HG02943 (cell line): Measurements from ENCODE around the gene ANGPTL1.

Experiments
- ATAC-seq: cut with Tn5 transposase; IDR thresholded peaks from one replicate; pipeline ENCODE4 v1.9.1; 2021; ENCODE audit warnings: mild to moderate bottlenecking, low read depth, moderate library complexity; ENCODE audit not compliant: unreplicated experiment

ANGPTL1 gene, protein sequence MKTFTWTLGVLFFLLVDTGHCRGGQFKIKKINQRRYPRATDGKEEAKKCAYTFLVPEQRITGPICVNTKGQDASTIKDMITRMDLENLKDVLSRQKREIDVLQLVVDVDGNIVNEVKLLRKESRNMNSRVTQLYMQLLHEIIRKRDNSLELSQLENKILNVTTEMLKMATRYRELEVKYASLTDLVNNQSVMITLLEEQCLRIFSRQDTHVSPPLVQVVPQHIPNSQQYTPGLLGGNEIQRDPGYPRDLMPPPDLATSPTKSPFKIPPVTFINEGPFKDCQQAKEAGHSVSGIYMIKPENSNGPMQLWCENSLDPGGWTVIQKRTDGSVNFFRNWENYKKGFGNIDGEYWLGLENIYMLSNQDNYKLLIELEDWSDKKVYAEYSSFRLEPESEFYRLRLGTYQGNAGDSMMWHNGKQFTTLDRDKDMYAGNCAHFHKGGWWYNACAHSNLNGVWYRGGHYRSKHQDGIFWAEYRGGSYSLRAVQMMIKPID

GRCh38 chr1:178870944-178871343 is at the start of gene ANGPTL1:
TSS of gene ANGPTL1 (minus strand) at chr1:178871077. CDS start at chr1:178865776, 5,301 bp downstream.
- ATAC-seq = no peak

- no peak for ATAC-seq
Observed at GRCh38 chr1:178919581-178919980, 48.7 kb upstream of the ANGPTL1 start.

GRCh38 chr1:178918955-178919354 is 48.1 kb upstream of the ANGPTL1 start:
- no peak for ATAC-seq

DNA sequence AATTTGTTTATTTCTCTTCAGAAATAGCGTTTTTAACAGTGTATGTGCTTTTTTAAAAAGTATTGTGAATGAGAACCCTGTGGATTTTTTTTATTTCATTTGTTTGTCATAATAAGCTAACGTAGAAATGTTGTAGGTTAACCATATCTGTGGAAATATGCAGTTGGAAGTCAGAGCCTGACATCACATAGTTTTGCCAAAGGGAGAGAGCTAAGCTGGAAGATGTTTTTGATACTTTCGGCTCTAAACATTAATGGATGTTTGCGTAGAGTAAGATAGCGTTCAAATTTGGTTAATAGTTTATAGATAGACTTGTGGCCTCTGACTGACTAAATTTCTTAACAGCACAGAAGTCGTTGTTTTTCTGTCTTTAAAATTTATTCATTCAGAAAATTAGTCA is 47.4 kb upstream of the ANGPTL1 start:
- no peak for ATAC-seq

GRCh38 chr1:178916448-178917174 is 45.7 kb upstream of the ANGPTL1 start:
- no peak for ATAC-seq

DNA sequence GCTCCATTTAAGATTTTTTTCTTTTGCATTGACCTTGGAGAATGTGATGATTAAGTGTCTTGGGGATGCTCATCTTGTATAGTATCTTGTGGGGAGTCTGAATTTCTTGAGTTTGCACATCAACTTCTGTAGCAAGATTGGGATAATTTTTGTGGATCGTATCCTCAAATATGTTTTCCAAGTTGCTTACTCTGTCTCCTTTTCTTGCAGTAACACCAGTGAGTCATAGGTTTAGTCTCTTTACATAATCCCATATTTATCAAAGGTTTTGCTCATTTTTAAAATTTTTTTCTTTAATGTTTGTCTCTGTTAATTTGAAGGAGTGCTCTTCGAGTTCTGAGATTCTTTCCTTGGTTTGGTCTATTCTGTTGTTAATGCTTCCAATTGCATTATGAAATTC is 41.7 kb upstream of the ANGPTL1 start:
- ATAC-seq = no peak

- ATAC-seq = no peak
Observed at GRCh38 chr1:178910023-178910422, 39.1 kb upstream of the ANGPTL1 start.

GRCh38 chr1:178908358-178908757 is 37.5 kb upstream of the ANGPTL1 start:
- ATAC-seq = no peak

GRCh38 chr1:178901482-178902125 is 30.7 kb upstream of the ANGPTL1 start:
- no peak for ATAC-seq

- ATAC-seq = no peak
Observed at GRCh38 chr1:178899402-178899801, 28.5 kb upstream of the ANGPTL1 start.

GRCh38 chr1:178898401-178898800 is 27.5 kb upstream of the ANGPTL1 start:
- ATAC-seq = no peak

GRCh38 chr1:178895928-178896327 is 25.1 kb upstream of the ANGPTL1 start:
- ATAC-seq = no peak

- no peak for ATAC-seq
Observed at GRCh38 chr1:178886551-178886950, 15.7 kb upstream of the ANGPTL1 start.

GRCh38 chr1:178885869-178886268 is 15.0 kb upstream of the ANGPTL1 start:
- ATAC-seq = no peak

DNA sequence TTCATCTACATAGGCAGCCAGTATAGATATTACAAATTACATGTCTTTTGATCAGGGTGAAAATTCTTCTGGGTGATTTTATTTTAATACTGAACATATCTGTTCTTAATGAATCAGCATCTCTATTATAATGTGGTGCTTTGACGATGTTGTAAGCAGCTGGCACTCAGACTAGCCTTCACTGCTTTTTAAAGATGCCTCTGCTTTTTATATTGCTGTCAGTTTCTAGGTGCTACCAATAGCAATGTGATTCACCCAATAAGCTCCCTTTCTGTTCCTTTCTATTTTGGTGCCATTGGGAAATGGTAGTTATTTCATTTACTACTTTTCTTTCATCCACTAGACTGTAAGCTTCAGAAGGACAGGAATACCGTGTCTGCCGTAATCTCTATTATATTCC is 11.1 kb upstream of the ANGPTL1 start:
- no peak for ATAC-seq

DNA sequence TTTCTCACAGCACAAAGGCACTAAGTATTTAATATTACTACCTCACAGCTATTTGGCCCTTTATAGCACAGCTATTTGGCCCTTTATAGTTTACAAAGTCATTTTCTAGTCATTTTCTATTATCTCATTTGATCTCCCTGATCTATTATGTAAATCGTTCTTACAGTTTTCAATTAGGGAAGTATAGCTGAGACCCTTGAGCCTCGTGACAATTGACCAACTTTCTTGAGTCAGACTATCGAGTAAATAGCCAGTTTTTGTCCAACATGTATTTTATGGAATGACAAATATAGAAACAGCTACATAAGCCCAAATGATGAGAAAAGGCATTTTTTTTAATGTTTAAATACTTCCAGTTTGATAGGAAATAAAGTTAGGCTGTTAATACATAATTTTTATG is 7.0 kb upstream of the ANGPTL1 start:
- no peak for ATAC-seq

- ATAC-seq = no peak
Observed at GRCh38 chr1:178875936-178876335, 5.1 kb upstream of the ANGPTL1 start.

GRCh38 chr1:178874966-178875365 is 4.1 kb upstream of the ANGPTL1 start:
- ATAC-seq = no peak

- no peak for ATAC-seq
Observed at GRCh38 chr1:178871551-178872320, 859 bp upstream of the ANGPTL1 start.

- no peak for ATAC-seq
Observed at GRCh38 chr1:178870221-178870620, 656 bp downstream of the ANGPTL1 start.
